GM19035 (cell line): ENCODE results near the gene MAPK1.
"Not testable (repeated sequence)": the region's sequence is repeated elsewhere in the genome, so short reads cannot be mapped to it uniquely, and the experiment has no call there.

ENCODE experiments used
- ATAC-seq: cut with Tn5 transposase; IDR thresholded peaks from one replicate; pipeline ENCODE4 v1.9.1; 2021; ENCODE audit not compliant: unreplicated experiment

Gene MAPK1

DNA sequence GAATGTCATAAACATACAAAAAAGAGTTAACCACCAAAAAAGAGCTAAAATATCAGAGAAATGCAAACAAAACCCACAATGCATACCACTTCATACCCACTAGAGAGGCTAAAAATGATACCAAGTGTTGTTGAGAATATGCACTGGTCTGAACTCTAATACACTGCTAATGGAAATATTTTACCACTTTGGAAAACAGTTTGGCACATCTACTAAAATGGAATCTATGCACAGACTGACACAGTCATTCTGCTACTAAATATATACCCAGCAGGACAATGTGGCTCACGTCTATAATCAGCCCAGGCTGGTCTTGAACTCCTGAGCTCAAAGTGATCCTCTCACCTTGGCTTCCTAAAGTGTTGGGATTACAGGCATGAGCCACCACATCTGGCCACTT lies 18.0 kb downstream of the MAPK1 start:
- no peak for ATAC-seq

DNA sequence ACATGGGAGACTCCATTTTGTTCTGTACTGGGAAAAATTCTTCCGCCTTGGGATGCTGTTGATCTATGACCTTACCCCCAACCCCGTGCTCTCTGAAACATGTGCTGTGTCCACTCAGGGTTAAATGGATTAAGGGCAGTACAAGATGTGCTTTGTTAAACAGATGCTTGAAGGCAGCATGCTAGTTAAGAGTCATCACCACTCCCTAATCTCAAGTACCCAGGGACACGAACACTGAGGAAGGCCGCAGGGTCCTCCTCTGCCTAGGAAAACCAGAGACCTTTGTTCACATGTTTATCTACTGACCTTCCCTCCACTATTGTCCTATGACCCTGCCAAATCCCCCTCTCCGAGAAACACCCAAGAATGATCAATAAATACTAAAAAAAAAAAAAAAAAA lies 19.4 kb downstream of the MAPK1 start:
- not testable (repeated sequence) for ATAC-seq

- ATAC-seq: no peak
Observed at GRCh38 chr22:21845558-21846453, 21.6 kb downstream of the MAPK1 start.

DNA sequence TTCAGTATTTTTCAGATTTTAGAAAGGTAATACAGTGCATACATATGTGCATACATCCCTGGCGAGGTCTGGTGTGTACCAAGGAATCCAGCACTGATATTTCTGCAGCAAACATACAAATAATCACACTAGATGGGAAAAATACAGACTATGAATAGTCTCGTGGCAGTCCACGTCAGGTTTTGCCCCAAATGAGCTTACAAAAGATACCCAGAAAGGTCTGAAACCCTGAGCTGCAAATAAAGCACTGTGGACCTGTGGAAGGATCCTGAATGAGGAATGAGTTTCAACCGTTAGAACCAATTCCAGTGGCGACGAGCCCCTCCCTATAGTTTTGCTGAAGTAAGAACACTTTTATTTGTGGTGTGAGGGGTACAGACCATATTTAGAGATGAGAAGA lies 24.5 kb downstream of the MAPK1 start:
- ATAC-seq: no peak

- no peak for ATAC-seq
Observed at GRCh38 chr22:21841422-21841821, 26.0 kb downstream of the MAPK1 start.

DNA sequence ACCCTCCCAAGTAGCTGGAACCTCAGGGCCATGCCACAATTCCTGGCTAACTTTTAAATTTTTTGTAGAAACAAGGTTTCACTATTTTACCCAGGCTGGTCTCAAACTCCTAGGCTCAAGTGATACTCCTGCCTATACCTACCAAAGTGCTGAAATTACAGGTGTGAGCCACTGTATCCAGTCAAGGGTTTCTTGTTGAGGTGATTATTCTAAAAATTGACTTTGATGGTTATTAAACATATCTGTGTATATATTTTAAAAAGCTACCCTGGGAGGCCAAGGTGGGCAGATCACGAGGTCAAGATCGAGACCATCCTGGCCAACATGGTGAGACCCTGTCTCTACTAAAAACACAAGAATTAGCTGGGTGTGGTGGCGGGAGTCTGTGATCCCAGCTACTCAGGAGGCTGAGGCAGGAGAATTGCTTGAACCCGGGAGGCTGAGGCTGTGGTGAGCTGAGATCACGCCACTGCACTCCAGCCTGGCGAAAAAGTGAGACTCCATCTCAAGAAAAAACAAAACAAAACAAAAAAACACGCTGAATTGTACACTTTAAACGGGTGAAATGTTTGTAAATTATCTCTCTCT lies 27.1 kb downstream of the MAPK1 start:
- ATAC-seq: no peak

GRCh38 chr22:21839765-21840140 lies 27.7 kb downstream of the MAPK1 start:
- ATAC-seq: no peak

- not testable (repeated sequence) for ATAC-seq
Observed at GRCh38 chr22:21839104-21839764, 28.2 kb downstream of the MAPK1 start.

- no peak for ATAC-seq
Observed at GRCh38 chr22:21837248-21837979, 30.0 kb downstream of the MAPK1 start.

- ATAC-seq: not testable (repeated sequence)
Observed at GRCh38 chr22:21836486-21836885, 31.0 kb downstream of the MAPK1 start.

DNA sequence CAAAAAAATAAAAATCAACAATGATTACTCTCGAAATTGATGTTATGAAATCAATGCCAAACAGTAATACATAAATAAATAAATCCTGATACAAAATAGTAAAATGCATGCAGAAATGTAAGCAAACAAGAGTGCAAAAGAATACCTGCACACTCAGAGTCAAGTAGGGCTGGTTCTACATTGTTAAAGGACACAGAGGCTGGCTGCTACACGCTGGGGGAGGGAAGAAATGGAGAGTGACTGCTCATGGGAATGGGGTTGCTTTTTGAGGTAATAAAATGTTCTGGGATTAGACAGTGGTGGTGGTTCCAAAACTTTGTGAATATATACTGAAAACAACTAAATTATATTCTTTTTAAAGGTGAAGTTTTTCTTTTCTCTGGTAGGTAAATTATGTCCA lies 32.1 kb downstream of the MAPK1 start:
- ATAC-seq: no peak

- ATAC-seq: no peak
Observed at GRCh38 chr22:21834869-21835268, 32.6 kb downstream of the MAPK1 start.

DNA sequence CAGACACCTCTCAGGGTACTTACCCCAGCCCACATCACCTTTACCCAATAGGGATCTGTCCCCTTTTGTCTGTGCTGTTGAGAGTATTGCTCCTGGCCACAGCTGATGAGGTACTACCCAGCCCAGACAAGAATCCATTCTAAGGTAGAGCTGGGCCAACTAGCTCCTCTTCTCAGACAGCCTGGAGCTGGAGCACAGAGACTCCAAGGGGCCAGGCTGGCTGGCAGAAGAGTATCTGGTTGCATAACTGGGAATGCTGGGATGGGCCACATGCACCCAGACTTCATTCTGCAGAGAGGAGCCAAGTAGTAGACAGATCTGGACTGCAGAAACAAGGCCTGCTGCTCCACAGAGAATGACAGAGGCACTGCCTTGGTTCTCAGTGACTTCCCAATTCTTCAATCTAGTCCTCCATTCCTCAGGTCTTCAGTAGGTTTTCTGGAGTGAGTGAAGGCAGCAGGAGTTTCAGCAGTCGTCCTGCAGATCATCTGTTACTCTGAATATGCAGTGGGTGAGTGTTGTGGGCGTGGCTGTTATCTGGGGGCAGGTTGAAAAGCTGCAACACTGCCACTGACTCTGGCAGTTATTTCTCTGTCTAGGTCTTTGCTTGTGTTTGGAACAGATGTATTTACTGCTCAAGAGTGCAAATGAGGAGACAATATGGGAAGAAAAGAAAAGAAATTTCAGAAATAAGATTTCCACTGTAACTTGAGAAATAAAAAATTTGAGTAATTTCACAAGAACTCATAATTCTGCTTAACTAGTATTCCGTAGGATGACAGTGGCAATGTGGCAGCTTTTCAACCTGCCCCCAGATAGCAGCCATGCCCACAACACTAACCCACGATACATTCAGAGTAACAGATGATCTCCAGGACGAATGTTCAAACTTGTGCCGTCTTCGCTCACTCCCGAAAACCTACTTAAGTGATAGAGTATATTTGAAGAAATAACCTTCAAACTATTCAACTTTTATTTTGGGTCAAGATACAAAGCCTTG lies 34.9 kb downstream of the MAPK1 start:
- ATAC-seq: no peak

GRCh38 chr22:21829523-21829922 lies 37.9 kb downstream of the MAPK1 start:
- no peak for ATAC-seq

GRCh38 chr22:21828268-21828638 lies 39.2 kb downstream of the MAPK1 start:
- ATAC-seq: no peak

DNA sequence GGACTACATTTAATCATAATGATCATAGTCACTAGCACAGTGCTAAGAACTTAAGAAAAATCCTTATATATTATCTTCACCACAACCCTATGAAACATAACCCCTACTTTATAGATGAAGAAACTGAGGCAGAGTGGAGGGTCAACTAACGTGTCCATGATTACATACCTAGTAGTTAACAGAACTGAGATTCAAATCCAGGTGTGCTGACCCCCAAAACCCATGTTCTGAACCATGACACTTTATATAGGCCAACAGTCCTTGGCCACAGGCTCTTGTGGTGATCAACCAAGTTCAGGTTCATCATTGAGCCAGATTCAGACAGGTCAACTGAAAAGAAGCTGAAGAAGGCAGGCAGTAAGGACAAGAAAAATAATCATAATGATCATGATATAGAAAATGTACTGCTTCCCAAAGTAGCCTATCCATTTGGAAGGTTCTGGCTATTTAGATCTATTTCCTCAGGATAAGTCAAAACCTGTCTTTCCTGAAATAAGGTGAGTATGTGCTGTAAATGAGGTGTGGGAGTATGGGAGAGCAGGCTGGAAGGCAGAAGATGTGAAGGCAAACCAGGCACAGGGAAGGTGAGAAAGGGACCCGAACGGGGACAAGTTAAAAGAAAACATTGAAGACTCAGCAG lies 39.7 kb downstream of the MAPK1 start:
- ATAC-seq: no peak

- ATAC-seq: no peak
Observed at GRCh38 chr22:21826204-21826603, 41.2 kb downstream of the MAPK1 start.

- ATAC-seq: not testable (repeated sequence)
Observed at GRCh38 chr22:21824962-21825361, 42.5 kb downstream of the MAPK1 start.

GRCh38 chr22:21824445-21824912 lies 43.0 kb downstream of the MAPK1 start:
- ATAC-seq: no peak
